Astrocyte (in vitro differentiated cells and primary cell): ENCODE measurements around the gene PLEKHN1.

ENCODE experiments used
- EZH2 ChIP-seq: IDR thresholded peaks from 2 replicates; pipeline ENCODE4 v1.6.1; 2012; ENCODE audit warnings: mild to moderate bottlenecking, low read length, inconsistent platforms; ENCODE audit not compliant: insufficient read depth
- TF ChIP-seq, protein P1 (sequence below): IDR thresholded peaks from 2 replicates; pipeline ENCODE4 v1.5.1; 2011; ENCODE audit warnings: low read depth, mild to moderate bottlenecking, inconsistent platforms, low read length, moderate library complexity; ENCODE audit not compliant: insufficient read depth

DNA sequence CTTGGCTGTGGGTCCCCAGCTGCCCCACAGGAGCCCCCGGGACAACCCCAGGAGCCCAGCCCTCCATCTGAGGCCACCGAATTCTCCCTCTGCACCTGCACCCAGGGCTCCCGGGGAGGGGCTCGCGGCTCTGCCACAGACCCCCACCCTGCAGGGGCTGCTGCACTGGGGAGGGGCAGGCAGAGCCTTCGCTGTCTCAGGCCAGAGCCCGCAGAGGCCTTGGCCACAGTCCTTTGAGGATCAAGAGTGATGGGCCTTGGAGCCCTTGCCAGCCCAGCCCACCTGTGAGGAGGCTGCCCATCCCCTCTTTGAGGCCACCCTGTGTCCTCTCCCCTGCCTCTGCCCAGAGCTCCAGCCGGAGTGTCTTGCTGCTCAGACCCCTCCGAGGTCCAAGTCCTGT lies 9.1 kb downstream of the PLEKHN1 start:
- TF ChIP-seq, protein P1, sequence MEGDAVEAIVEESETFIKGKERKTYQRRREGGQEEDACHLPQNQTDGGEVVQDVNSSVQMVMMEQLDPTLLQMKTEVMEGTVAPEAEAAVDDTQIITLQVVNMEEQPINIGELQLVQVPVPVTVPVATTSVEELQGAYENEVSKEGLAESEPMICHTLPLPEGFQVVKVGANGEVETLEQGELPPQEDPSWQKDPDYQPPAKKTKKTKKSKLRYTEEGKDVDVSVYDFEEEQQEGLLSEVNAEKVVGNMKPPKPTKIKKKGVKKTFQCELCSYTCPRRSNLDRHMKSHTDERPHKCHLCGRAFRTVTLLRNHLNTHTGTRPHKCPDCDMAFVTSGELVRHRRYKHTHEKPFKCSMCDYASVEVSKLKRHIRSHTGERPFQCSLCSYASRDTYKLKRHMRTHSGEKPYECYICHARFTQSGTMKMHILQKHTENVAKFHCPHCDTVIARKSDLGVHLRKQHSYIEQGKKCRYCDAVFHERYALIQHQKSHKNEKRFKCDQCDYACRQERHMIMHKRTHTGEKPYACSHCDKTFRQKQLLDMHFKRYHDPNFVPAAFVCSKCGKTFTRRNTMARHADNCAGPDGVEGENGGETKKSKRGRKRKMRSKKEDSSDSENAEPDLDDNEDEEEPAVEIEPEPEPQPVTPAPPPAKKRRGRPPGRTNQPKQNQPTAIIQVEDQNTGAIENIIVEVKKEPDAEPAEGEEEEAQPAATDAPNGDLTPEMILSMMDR: no peak
- TF ChIP-seq EZH2: no peak
